HG03521 (cell line): ENCODE results near the gene ZDHHC9.

ENCODE experiments used
- ATAC-seq: cut with Tn5 transposase; IDR thresholded peaks from one replicate; pipeline ENCODE4 v1.9.1; 2021; ENCODE audit warnings: mild to moderate bottlenecking, moderate library complexity; ENCODE audit not compliant: unreplicated experiment

ZDHHC9 gene

DNA sequence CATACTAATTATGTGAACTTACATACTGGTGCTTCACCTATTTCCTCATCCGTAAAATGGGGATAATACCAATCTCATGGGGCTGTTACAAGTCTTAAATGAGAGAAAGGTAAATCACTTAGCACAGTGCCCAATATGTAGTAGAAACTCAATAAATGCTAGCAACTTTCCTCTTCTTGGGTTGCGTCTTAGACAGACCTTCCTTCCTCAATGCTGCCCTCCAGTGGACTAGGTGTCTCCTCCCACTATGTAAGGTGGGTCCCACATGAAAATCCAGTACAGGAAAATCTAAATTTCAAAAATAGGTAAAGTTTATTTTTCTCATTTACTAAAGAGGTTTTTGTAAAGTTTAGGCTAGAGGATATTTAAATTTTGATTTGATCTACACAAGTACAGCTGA lies 20.6 kb downstream of the ZDHHC9 start:
- no peak for ATAC-seq

DNA sequence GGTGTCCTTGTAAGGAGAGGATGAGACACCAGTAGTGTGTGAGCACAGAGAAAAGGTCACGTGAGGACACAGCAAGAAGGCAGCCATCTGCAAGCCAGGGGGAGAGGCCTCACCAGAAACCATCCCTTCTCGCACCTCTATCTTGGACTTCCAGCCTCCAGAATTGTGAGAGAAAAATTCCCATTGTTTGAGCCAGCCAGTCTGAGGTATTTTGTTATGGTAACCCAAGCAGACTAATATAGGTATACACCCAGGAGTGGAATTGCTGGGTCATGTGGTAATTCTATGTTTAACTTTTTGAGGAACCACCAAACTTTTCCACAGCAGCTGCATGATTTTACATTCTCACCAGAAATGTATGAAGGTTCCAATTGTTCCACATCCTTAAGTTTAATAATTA lies 25.6 kb downstream of the ZDHHC9 start:
- ATAC-seq = no peak

DNA sequence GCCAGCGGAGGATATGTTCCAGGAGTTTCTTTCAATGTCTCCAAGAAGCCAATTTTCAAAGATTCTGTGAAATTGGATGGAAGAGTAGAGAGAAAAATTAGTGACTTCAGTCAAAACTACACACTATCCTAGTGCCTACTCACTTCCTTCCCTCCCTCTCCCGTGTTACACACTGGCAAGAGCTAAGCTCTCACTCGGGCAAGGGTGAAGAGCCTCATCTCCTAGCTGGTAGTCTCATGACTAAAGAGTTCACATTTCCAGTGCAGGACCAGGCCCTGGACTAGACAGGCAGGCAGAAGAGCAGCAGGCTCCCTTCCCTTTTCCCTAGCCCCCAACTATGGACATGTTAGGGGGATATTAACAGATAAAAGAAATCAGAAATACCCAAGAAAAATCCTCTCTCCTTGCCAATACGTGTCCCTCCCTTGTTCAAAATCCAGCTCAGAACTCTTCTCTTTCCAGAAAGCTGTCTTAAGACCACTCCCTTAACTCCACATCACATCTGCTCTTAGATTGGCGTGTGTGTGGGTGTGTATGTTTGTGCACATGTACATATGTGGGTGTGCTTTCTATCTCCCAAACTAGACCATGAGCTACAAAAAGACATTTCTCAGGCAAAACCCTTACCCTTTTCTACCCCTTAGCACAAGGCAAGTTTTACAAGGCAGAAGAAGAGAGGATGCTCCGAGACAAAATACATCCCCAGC lies 29.9 kb downstream of the ZDHHC9 start:
- no peak for ATAC-seq

DNA sequence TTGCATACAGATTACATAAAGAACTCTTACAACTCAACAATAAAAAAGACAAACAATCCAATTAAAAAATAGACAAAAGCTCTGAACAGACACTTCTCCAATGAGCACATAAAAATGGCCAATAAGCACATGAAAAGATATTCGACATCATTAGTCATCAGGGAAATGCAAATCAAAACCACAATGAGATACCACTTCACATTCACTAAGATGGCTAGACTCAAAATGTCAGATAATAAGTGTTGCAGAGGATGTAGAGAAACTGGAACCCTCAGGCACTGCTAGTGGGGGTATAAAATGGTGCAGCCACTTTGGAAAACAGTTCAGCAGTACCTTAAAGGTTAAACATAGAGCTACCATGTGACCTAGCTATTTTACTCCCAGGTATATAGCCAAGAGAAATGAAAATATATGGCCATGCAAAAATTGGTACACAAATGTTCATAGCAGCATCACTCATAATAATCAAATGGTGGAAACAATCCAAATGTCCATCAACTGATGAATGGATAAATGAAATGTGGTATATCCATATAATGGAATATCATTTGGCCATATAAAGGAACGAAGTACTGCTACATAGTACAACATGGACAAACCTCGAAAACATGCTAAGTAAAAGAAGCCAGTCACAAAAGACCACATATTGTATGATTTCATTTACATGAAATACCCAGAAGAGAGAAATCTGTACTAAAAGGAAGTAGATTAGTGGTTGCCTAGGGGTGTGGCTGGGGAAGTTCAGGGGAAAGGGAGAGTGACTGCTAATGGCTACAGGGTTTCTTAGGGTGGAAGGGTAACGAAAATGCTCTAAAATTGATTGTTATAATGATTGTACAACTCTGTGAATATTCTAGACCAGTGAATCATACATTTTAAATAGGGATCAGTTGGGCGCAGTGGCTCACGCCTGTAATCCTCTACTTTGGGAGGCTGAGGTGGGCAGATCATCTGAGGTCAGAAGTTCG lies 34.6 kb downstream of the ZDHHC9 start:
- ATAC-seq = no peak

DNA sequence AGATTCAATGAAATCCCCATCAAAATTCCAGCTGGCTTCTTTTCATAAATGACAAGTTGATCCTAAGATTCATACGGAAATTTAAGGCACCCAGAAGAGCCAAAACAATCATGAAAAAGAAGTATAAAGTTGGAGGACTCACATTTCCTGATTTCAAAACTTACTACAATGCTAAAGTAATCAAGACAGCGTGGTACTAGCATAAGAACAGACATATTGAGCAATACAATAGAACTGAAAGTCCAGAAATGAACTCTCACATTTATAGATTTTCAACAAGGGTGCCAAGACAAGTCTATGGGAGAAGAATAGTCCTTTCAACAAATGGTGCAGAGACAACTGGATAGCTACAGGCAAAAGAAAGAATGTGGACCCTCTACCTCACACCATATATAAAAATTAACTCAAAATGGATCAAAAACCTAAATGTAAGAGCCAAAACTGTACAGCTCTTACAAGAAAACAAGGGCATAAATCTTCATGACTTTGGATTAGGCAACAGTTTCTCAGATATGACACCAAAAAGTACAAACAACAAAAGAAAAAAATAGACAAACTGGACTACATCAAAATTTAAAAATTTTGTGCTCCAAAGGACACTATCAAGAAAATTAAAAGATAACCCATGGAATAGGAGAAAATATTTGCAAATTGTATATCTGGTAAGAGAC lies 35.4 kb downstream of the ZDHHC9 start:
- ATAC-seq = no peak

DNA sequence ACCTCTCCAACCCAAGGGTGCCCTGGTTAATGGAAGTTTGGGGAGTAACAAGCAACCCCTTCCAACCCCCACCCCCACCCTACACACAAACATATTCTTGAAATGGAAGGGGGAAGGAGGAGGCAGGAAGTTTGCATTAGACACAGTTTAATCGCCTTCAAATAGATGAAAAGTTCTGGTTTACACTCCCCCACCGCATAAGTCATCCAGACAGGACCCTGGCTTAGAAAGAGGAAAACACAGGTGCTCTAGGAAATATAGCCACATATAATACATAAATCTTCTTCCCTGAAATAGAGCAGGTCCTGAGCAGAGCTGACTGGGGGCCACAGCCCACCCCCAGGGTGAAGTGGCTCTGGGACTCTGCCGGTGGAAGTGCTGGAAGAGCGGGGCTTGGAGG lies 38.9 kb downstream of the ZDHHC9 start:
- ATAC-seq = no peak

DNA sequence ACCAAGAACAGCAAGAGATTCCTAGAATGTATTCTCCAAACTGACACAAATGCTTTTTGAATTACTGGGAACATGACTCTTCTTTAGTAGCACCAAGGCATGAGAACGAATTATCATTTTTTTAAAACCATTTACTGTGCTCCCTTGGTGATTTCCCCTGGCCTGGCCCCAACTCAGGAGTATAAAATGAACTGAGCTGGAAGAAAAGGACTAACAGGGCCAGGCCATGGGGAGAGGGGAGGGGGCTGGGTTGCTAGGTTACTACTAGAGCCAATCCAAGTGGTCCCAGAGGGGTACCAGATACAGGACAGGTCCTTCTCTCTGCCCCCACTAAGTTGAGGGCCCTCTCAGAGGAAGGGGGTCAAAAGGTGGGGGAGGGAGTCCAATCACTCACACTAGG lies 40.8 kb downstream of the ZDHHC9 start:
- no peak for ATAC-seq

DNA sequence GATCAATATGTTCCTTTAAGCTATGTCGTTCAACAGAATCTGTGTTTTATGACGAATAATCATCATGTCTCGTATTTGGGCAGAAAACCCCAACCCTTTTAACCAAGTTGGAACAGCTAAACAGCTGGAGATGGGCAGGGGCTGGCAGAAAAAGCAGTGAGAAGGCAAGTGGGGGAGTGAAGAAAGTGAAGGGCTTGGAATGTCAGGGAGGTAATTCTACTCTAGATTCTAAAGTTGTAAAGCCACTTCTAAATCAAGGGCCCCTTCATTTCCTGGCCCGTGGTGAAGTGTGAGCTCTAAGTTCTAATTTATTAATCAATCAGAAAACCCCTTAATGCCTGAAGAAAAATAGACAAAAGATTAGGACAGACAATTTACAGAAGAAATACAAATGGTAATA lies 43.5 kb downstream of the ZDHHC9 start:
- no peak for ATAC-seq

DNA sequence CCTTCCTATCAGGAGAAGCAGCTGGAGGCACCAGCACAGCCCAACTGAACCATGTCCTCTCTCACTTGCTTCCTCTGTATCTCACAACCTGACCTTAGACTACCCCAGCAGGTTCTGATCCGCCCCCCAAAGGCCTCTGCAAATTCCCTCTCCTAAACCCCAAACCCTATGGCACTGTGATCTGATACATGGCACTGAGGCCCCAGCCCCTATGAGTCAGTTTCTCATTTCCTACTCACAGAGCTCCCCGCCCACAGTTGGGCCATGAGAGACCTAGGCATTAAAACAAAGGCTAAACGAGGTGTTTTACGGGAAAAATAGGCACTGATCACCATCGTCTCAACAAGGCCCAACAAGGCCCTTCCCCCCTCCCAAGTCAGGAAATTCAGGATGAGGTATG lies 44.8 kb downstream of the ZDHHC9 start:
- ATAC-seq = no peak

DNA sequence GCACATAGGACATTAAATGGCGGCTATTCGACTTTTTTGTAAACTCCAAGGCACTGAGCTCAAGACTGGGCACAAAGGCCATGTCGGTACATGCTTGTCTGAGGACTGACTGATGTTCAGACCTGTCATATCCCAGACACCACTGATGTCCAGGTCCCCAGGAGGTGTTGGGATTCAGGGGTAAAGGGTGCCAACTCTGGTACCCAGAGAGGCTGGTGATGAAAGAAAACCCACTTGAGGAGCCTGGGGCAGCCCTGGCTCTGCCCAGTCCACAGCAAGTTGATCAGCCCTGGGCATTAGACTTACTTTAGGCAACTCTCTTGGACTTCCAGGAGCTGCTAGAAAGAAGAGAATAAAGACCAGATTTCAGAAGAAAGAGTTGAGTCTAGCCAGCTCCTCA lies 45.2 kb downstream of the ZDHHC9 start:
- no peak for ATAC-seq

DNA sequence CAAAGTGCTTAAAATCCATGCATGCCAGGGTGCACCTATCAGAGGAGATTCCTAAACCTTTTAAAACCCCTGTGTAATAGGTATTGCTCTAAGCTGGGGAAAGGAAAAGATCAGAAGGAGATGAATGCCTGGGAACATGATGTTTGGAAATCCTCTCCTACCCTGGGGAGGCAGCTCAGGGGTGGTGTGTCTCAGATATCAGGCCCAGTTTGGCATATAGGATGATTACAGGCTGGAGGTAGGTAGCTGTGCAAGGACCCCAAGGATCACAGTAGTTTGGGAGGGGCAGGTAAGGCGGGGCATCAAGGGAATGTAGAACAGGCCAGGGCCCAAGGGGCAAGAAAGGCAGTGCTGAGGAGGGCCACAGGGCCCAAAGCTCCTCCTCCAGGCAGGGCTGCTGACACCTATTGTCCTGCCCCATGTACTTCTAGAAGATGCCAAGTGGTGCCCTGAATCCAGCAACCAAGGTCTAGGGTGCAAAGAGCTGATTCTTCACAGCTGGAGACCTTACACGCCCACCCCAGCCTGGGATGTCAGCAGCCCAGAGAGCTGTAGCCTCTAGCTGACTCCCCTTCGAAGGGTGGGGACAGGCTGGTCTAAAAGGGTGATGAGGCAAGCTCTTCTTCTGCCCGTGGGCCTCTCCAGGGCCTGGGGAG lies 46.3 kb downstream of the ZDHHC9 start:
- ATAC-seq = no peak

DNA sequence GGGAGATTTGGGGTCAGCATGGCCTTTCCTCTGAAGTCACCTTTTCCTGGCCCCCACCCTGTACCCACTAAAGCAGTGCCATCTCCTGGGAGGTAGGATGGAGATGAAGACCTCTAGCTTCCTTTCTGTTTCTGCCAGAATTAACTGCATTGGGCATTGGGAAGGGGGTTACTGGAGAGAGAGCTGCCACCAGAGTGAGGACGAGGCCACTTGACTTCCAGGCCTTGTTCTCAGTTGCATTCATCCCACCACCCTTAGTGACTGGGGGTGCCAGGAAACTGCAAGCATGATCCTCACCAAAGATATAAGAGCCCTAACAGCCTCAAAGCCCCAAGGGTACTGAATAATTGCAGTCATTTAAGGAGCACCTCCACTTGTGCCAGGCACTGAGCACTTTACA lies 48.1 kb downstream of the ZDHHC9 start:
- no peak for ATAC-seq

DNA sequence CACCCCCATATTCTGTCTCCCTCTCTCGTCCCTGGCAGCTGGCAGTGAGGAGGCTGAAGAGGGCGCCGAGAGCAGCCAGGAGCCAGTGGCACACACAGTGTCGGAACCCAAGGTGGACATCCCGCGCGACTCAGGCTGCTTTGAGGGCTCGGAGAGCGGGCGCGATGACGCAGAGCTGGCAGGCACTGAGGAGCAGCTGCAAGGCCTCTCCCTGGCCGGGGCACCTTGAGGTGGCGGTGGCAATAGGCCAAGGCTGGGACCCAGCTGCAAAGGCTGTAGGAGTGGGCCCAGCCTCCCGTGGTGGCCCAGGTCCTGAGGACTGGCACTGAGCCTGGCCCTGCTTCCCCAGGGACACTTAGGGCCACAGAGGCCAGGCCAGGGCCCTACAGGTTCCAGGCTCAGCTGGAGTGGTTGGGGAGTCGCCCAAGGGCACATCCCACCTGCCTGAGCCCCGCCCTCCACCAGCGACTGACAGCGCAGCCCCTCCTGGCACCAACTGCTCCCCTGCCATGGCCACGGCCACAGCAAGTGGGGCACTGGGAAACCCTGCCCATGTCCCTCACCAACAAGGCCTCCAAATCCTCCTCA lies 50.0 kb downstream of the ZDHHC9 start:
- no peak for ATAC-seq

DNA sequence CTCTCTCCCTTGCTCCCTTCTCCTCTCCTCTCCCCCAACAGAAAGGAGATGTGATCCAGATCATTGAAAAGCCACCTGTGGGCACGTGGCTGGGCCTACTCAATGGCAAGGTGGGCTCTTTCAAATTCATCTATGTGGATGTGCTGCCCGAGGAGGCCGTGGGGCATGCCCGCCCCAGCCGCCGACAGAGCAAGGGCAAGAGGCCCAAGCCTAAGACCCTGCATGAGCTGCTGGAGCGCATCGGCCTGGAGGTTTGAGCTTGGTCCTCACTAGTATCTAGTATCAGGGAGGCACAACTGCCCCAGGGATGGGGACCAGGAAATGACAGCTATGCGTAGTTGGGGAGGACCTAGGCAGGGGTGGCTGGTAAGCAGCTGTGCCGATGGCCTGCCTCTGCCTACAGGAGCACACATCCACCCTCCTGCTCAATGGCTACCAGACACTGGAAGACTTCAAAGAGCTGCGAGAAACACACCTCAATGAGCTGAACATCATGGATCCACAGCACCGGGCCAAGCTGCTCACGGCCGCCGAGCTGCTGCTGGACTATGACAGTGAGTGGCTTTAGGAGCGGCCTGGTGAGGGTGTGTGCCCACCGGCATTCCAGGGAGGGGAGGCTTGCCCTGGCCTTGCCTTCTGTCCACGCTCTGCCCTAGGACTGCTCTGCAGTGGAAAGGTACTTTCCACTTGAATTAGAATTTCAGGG lies 50.9 kb downstream of the ZDHHC9 start:
- ATAC-seq = no peak

DNA sequence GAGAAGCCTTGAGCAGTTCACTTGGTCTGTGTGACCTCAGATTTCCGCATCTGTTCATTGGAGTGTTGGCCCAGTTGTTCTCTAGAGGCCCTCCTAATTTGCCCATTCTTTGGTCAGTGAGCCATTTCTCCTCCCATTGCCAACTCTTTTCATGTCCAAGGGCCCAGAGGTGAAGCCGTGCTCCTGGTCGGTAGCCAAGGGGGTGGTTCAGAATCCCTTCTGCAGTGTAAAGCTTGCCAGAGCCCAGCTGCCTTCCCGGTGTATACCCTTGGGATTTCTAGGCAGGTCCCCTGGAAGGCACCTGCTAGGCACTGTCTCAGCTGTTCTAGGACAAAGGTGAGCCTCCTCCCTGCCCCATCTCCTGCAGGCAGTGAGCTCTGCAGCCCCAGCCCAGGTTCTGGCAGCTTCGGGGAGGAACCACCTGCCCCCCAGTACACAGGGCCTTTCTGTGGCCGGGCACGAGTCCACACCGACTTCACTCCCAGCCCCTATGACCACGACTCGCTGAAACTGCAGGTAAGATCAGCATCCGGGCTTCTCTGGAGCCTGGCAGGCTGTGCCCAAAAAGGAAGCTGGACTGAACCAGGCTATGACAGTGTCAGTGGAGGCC lies 51.6 kb downstream of the ZDHHC9 start:
- no peak for ATAC-seq

DNA sequence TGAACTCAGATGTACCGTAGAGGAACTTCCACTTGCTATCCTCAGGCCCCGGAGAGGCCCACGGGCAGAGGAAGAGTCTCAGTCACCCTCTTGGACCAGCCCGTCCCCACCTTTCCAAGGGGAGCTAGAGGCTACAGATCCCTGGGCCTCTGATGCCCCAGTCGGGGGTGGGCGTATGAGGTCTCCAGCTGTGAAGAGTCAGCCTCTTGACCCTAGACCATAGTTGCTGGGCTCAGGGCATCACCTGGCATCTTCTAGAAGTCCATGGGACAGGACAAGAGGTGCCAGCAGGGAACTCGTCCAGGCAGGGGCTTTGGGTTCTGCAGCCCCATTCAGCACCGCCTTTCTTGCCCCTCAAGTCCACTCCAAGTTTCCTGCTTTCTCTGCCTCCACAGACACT lies 52.4 kb downstream of the ZDHHC9 start:
- ATAC-seq = no peak

DNA sequence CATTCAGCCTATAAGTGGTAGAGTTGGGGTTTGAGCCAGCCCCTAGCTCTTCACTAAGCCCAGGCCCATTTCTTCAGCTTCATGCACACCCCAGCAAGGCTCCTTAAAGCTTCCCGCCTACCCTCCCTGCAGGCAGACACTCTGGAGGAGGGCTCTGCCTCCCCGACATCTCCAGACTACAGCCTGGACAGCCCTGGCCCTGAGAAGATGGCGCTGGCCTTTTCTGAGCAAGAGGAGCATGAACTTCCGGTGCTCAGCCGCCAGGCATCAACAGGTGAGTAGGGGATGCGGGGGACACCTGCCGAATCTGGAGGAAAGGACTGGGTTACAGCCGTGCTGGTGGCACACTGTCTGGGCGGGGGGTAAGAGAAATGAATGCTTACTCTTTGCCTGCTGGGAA lies 52.9 kb downstream of the ZDHHC9 start:
- ATAC-seq = no peak

DNA sequence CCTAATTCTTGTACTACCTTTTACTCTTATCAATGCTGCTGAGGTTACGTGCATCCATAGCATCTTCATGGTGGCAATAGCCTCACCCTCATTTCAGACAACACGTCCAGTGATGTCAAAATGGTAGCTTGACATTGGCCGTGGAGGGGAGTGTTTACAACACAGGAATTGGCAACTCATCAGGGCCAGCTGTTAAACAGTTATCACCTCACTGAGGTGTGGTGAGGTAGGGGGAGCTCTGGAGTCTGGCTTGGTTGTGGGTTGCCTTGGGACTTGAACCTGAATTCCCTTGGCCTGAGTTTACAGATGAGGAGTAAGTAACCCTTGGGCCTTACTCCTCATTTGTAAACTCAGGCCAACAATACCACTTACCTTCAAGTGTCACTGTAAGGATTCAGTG lies 53.5 kb downstream of the ZDHHC9 start:
- no peak for ATAC-seq

DNA sequence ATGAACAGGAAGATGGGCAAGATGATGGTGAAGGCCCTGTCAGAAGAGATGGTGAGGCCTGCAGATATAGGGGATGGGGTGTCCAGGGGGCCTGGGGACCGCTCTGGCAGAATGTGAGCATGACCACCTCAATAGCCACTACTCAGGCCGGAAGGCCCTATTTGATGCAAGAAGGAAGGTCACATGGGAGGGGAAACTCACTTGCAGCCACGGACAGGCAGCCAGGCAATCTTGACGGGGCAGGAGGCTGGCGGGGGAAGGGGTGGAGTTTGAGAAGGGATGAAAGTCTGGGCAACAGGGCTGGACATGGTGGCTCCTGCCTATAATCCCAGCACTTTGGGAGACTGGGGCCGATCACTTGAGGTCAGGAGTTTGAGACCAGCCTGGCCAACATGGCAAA lies 55.2 kb downstream of the ZDHHC9 start:
- no peak for ATAC-seq
